Activated B cell treated with CpG ODN at 0.5 μM for 24 hours (primary cell): ENCODE measurements around the gene GP1BA. TPM values are rescaled to one million over a fixed set of nuclear protein-coding genes. Genes with fewer than 3 reads are reported as not detected.
"Not testable (repeated sequence)": the region's sequence is repeated elsewhere in the genome, so short reads cannot be mapped to it uniquely, and the experiment has no call there.

Source experiments
- ATAC-seq: fragments of 200-7000 bp; cut with Tn5 transposase; one replicate; pipeline ENCODE4 v1.10.0; 2021; ENCODE audit warnings: low read depth, mild to moderate bottlenecking, moderate library complexity
- CTCF ChIA-PET: fragments of 350-600 bp; sonication (Branson Sonifier 250); formaldehyde crosslinking; loops from one replicate; lab custom pipeline; 2021; ENCODE audit warnings: antibody characterized with exemption; lab: Charles Lee
- POLR2A ChIA-PET: fragments of 350-600 bp; sonication (Branson Sonifier 250); formaldehyde crosslinking; loops from one replicate; lab custom pipeline; 2021; ENCODE audit warnings: antibody characterized with exemption; lab: Charles Lee
- DNase-seq: peaks from one replicate; pipeline ENCODE4 v3.0.0; 2022
- H3K27ac Mint-ChIP-seq: one replicate; pipeline ENCODE4 v1.8.0; 2020; ENCODE audit warnings: mixed read lengths
- H3K27me3 Mint-ChIP-seq: one replicate; pipeline ENCODE4 v1.8.0; 2021; ENCODE audit warnings: mixed read lengths
- H3K36me3 Mint-ChIP-seq: one replicate; pipeline ENCODE4 v1.8.0; 2021; ENCODE audit warnings: low read depth, mixed read lengths
- H3K4me1 Mint-ChIP-seq: one replicate; pipeline ENCODE4 v1.8.0; 2021; ENCODE audit warnings: mixed read lengths
- H3K4me3 Mint-ChIP-seq: one replicate; pipeline ENCODE4 v1.8.0; 2020; ENCODE audit warnings: mild to moderate bottlenecking, mixed read lengths
- H3K9me3 Mint-ChIP-seq: one replicate; pipeline ENCODE4 v1.8.0; 2020; ENCODE audit warnings: mixed read lengths
- CTCF ChIP-seq: fragments of 200-600 bp; IDR thresholded peaks from one replicate; pipeline ENCODE4 v1.8.0; 2022; ENCODE audit warnings: antibody characterized with exemption, mild to moderate bottlenecking
- intact Hi-C: fragments of 100-400 bp; cut with micrococcal nuclease; formaldehyde crosslinking; loops from one replicate; pipeline ENCODE4 v1.15.1; 2024
- total RNA-seq: library from RNA; stranded (reverse); gene quantifications from 2 replicates; pipeline ENCODE4 v1.2.3, GENCODE V29; 2022

The GP1BA gene
- total RNA-seq, 1 donor from 2014 or later: not detected

GRCh38 chr17:4901648-4902344, 30.3 kb upstream of the GP1BA start:
- intact Hi-C loops: loop anchor here (5.0 kb wide), 2 partner anchors 176 to 334 kb away; partner anchors contain the start of gene ZFP3
- POLR2A ChIA-PET: interaction anchor here (0.6 to 4.7 kb wide), 5 partner anchors 13 to 191 kb away, joined by 5 to 26 read pairs (median 8); partner anchors contain the start of genes ARRB2, RNF167 and SLC25A11
- no peak for TF ChIP-seq CTCF
- Mint-ChIP-seq H3K9me3 (no peaks in the 10 kb centered on the region), H3K36me3 (peaks cover 6% of the 10 kb centered on the region), H3K27ac (peak overlapping the region; percentile 46), H3K27me3 (peaks cover under 1% of the 10 kb centered on the region), H3K4me3 (peak overlapping the region; percentile 15), H3K4me1 (peaks cover 47% of the 10 kb centered on the region)
- no peak for ATAC-seq
- no peak for DNase-seq
- CTCF ChIA-PET: interaction anchor here (0.6 to 2.0 kb wide), 3 partner anchors 34 to 160 kb away, joined by 3 to 10 read pairs (median 6); partner anchors contain the start of gene CAMTA2

GRCh38 chr17:4902540-4902939, 29.5 kb upstream of the GP1BA start:
- Mint-ChIP-seq H3K36me3 (no peaks in the 10 kb centered on the region), H3K9me3 (no peaks in the 10 kb centered on the region), H3K27ac (peak overlapping the region; percentile 73), H3K4me1 (peaks cover 47% of the 10 kb centered on the region), H3K27me3 (peaks cover 2% of the 10 kb centered on the region), H3K4me3 (peak overlapping the region; percentile 49)
- intact Hi-C loops: loop anchor here (5.0 kb wide), 2 partner anchors 175 to 335 kb away; partner anchors contain the start of gene ZFP3
- CTCF ChIA-PET: interaction anchor here (0.6 to 2.0 kb wide), 2 partner anchors 35 to 85 kb away, joined by 6 to 10 read pairs; partner anchors contain the start of gene CAMTA2
- ATAC-seq (no peak), DNase-seq (no peak)
- POLR2A ChIA-PET: interaction anchor here (0.8 to 4.7 kb wide), 3 partner anchors 37 to 64 kb away, joined by 3 to 26 read pairs (median 8); partner anchors contain the start of genes PFN1, RNF167 and SLC25A11
- no peak for TF ChIP-seq CTCF

GRCh38 chr17:4903051-4903818, 28.8 kb upstream of the GP1BA start, which contains the start of gene CHRNE:
Gene CHRNE (minus strand): TSS chr17:4903098. CDS start chr17:4903063, 35 bp downstream.
- Mint-ChIP-seq H3K27me3 (peaks cover 2% of the 10 kb centered on the region), H3K4me1 (peaks cover 44% of the 10 kb centered on the region), H3K9me3 (no peaks in the 10 kb centered on the region), H3K27ac (peak within 1 kb of the TSS; percentile 73), H3K36me3 (no peaks in the 10 kb centered on the region), H3K4me3 (peak within 1 kb of the TSS; percentile 49)
- intact Hi-C loops: loop anchor here (1.0 to 5.0 kb wide), 3 partner anchors 174 to 336 kb away; partner anchors contain the start of genes ARRB2 and ZFP3
- CTCF ChIA-PET: interaction anchor here (0.7 to 2.0 kb wide), 4 partner anchors 17 to 85 kb away, joined by 3 to 10 read pairs (median 3); partner anchors contain the start of gene CAMTA2
- POLR2A ChIA-PET: interaction anchor here (0.6 to 2.4 kb wide), 3 partner anchors 45 to 112 kb away, joined by 3 to 8 read pairs (median 3); partner anchors contain the start of gene PFN1
- DNase-seq (peak; percentile 49), ATAC-seq (peak; percentile 41)
- TF ChIP-seq CTCF: no peak

- CTCF ChIA-PET, H3K27ac Mint-ChIP-seq, H3K27me3 Mint-ChIP-seq, ATAC-seq, H3K9me3 Mint-ChIP-seq, DNase-seq, intact Hi-C loops, H3K36me3 Mint-ChIP-seq, H3K4me3 Mint-ChIP-seq: not testable (repeated sequence)
- POLR2A ChIA-PET: interaction anchor here (0.6 kb wide), 1 partner anchor 408 kb away, joined by 5 read pairs; the partner anchor contains the start of gene SPNS2
- peaks cover 20% of the 10 kb centered on the region for H3K4me1 Mint-ChIP-seq
Observed at GRCh38 chr17:4906642-4907041, 25.4 kb upstream of the GP1BA start.

- Mint-ChIP-seq H3K9me3 (no peaks in the 10 kb centered on the region), H3K27me3 (peaks cover 2% of the 10 kb centered on the region), H3K4me3 (no peak overlapping the region), H3K36me3 (no peaks in the 10 kb centered on the region), H3K27ac (no peak overlapping the region), H3K4me1 (peaks cover 4% of the 10 kb centered on the region)
- POLR2A ChIA-PET: interaction anchor here (1.0 to 1.3 kb wide), 6 partner anchors 31 to 111 kb away, joined by 3 to 11 read pairs (median 6); partner anchors contain the start of genes CAMTA2, RNF167, SLC25A11 and SPAG7
- ATAC-seq: no peak
- DNase-seq: no peak
- CTCF ChIA-PET: interaction anchor here (0.9 to 2.6 kb wide), 12 partner anchors 9 to 198 kb away, joined by 3 to 38 read pairs (median 4); partner anchors contain the start of genes ARRB2, C17orf107, CAMTA2 and RNF167
- TF ChIP-seq CTCF: no peak
- intact Hi-C loops: loop anchor here (2.0 kb wide), 1 partner anchor 40 kb away; the partner anchor contains the start of gene PFN1
Observed at GRCh38 chr17:4908301-4908700, 23.8 kb upstream of the GP1BA start.
